ENCODE data around the gene NPC1.

DNA sequence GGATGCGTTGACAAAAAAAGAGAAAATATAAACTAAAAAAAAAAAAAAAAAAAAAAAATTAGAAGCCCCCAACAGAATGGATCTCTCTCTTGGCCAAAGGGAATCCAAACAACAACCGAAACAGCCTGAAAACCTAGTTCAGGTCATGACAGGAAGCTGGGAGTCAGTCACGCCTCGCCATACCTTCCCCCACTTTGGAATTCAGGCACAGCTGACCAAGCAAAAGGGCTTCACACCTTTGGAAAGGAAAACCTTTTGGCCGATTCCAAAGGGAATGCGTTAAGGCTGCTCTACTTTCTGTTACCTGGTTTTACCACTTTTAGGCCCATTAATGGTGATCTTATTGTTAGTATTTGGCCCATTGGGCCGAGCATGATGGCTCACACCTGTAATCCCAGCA is 100.9 kb downstream of the NPC1 start:
- TF ChIP-seq, protein P1, sequence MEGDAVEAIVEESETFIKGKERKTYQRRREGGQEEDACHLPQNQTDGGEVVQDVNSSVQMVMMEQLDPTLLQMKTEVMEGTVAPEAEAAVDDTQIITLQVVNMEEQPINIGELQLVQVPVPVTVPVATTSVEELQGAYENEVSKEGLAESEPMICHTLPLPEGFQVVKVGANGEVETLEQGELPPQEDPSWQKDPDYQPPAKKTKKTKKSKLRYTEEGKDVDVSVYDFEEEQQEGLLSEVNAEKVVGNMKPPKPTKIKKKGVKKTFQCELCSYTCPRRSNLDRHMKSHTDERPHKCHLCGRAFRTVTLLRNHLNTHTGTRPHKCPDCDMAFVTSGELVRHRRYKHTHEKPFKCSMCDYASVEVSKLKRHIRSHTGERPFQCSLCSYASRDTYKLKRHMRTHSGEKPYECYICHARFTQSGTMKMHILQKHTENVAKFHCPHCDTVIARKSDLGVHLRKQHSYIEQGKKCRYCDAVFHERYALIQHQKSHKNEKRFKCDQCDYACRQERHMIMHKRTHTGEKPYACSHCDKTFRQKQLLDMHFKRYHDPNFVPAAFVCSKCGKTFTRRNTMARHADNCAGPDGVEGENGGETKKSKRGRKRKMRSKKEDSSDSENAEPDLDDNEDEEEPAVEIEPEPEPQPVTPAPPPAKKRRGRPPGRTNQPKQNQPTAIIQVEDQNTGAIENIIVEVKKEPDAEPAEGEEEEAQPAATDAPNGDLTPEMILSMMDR (IDR thresholded peaks at IDR 0.05) = no peak
- no peak for TF ChIP-seq POLR2A (IDR thresholded peaks at IDR 0.05)

All from esophagus squamous epithelium (tissue), 4 donors.